Mononuclear cell (primary cell): ENCODE measurements around the gene TEX22. TPM values are rescaled to one million over a fixed set of nuclear protein-coding genes. Genes with fewer than 3 reads are reported as not detected.

Experiments
- H3K27me3 ChIP-seq: 2 replicates; pipeline ENCODE4 v1.6.0; 2011; ENCODE audit warnings: low read length, control low read depth; ENCODE audit not compliant: insufficient read depth
- H3K4me1 ChIP-seq: 2 replicates; pipeline ENCODE4 v1.5.1; 2011; ENCODE audit warnings: mild to moderate bottlenecking, low read length, control low read depth; ENCODE audit not compliant: insufficient read depth
- H3K4me3 ChIP-seq: 2 replicates; pipeline ENCODE4 v1.5.1; 2011; ENCODE audit warnings: mild to moderate bottlenecking, low read length, moderate library complexity
- H3K9me3 ChIP-seq: 2 replicates; pipeline ENCODE4 v1.5.1; 2011; ENCODE audit warnings: low read depth, mild to moderate bottlenecking, control low read depth, low read length
- total RNA-seq: library from RNA; depleted of rRNA; stranded (reverse); fragments of >200 nt; gene quantifications from one replicate; pipeline ENCODE4 v1.2.3, GENCODE V29; 2012

TEX22 gene
- total RNA-seq, 1 donor, result 0.10 TPM

DNA sequence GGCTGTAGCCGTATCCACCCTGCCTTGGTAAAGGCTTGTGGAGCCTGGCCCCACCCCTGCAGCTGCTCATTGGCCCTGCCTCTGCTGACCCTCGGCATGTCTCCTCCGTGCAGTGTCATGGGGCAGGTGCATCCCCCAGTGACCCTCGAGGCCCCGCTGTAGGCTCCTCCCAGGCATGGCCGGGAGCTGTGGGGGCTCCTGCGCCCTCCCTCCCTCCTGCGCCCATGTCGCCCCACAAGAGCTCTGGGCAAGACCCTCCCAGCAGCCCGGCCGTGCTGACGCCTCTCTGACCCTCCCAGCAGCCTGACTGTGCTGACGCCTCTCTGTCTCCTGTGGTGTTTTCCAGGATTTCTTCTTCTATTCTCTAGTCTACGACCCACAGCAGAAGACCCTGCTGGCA, 55.5 kb downstream of the TEX22 start:
- Histone ChIP-seq H3K9me3 (no peaks in the 10 kb centered on the region), H3K4me1 (no peaks in the 10 kb centered on the region), H3K27me3 (no peaks in the 10 kb centered on the region), H3K4me3 (no peak overlapping the region)

DNA sequence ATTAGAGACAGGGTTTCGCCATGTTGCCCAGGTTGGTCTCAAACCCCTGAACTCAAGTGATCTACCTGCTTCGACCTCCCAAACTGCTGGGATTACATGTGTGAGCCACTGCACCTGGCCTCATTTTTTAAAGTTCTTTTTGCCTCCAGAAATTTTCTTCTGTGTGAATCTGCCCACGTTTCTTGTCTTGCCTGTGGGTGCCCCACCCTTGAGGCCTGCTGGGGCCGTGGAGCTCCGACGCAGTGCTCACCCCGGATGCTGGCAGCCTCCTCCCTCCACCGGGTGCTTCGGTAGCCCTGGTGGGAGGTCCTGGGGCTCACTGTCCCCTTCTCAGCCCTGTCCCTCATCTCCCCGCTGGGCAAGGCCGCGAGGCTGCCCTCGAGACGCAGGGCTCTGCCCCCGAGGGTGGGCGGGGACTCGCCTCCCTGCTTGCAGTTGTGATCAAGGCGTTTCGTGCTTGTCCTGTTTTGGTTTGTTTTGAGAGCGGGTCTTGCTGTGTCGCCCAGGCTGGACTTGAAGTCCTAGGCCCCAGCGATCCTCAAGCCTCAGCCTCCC, 56.8 kb downstream of the TEX22 start:
- Histone ChIP-seq H3K4me3 (no peak overlapping the region), H3K4me1 (no peaks in the 10 kb centered on the region), H3K27me3 (no peaks in the 10 kb centered on the region), H3K9me3 (no peaks in the 10 kb centered on the region)

DNA sequence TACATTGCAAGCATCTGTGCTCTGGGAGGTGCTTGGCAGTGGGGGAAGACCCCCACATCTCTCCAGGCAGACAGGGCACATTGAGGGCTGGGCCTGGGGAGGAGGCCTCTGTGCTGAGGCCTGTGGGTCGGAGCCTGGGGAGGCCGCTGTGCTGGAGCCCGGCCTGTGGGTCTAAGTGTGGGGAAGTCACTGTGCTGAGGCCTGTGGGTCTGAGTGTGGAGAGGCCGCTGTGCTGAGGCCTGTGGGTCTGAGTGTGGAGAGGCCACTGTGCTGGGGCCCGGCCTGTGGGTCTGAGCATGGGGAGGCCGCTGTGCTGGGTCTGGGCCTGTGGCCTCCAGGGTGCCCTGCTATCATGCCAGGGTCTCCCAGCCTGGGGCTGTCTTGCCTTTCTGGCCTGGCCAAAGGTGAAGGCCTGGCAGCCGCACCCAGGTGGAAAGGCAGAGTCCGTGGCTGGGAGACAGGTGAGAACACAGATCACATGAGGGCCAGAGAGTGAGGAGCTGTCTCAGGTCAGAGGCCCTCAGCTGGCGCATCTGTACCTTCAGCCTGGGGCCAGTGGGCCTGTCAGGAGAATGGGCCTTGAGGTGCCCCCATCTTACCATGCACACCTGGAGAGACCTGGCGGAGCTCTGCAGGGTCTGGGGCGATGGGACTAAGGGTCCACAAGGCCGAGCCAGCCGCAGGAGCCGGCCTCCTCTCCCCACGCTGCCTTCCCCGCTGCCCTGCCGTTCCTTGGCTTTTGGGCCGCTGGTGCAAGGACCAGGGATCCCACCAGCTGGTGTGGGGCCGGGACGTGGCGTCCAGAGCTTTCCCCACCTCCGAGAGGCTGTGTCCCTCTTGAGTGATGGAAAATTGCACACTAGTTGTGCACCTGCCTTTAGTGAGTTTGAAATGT, 57.7 kb downstream of the TEX22 start:
- Histone ChIP-seq H3K4me1 (no peaks in the 10 kb centered on the region), H3K4me3 (no peak overlapping the region), H3K27me3 (no peaks in the 10 kb centered on the region), H3K9me3 (no peaks in the 10 kb centered on the region)

DNA sequence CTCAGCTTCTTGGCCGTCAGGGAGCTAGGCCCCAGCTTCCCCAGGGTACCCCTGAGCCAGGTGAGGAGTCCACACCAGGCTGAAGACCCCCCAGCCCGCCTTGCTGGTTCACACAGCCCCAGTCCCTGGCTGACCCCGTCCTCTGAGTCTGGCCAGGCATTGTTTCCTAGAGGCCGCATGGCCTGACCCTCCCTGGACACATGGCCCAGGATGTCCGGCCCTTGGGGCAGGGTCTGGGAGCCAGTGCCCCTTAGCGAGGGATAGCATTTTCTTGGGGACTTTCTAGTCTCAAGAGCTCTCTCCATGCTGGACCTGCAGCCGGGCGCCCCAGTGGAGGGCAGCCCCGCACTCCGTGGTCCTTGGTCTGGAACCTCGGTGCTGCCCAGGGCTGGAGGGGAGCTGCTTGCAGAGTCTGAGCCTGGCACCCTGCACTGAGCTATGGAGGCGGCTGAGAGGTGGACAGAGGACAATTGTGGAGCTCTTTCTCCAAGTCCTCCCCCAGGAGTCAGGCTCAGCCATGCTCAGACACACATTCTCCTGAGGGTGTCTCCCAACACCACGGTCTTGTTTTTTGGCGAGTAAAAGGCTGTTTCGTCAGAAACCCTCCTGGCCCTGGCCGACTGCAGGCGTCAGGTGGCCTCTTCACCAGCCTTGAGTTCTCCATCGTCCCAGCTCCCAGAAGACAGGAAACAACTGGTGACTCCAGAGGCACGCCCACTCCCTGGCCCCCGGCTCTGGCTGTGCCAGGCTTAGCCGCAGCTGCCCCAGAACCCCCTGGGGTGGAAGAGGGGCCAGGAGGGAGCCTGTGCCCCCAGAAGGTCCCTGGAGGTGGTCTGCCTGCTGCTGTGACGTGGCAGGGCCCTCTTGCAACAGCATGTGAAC, 58.6 kb downstream of the TEX22 start:
- Histone ChIP-seq H3K4me3 (no peak overlapping the region), H3K9me3 (no peaks in the 10 kb centered on the region), H3K27me3 (no peaks in the 10 kb centered on the region), H3K4me1 (no peaks in the 10 kb centered on the region)

DNA sequence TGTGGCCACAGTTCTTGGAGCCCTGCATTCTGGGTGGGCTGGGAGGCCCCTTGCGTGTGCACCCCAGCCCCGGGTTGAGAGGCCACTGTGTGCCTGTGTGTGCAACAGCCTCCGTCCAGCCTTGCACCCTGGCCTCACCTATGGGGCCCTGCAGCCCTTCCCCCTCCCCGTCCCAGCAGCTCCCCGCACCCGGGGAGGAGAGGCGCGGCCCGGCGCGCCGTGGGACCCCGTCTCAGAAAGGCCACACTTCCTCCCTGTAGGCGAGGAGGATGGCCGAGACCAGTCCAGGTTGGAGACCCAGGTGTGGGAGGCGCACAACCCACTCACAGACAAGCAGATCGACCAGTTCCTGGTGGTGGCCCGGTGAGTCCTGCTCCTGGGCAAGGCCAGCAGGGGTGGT, 59.7 kb downstream of the TEX22 start:
- H3K4me1 ChIP-seq, result no peaks in the 10 kb centered on the region
- no peaks in the 10 kb centered on the region for H3K9me3 ChIP-seq
- no peaks in the 10 kb centered on the region for H3K27me3 ChIP-seq
- H3K4me3 ChIP-seq, result no peak overlapping the region

DNA sequence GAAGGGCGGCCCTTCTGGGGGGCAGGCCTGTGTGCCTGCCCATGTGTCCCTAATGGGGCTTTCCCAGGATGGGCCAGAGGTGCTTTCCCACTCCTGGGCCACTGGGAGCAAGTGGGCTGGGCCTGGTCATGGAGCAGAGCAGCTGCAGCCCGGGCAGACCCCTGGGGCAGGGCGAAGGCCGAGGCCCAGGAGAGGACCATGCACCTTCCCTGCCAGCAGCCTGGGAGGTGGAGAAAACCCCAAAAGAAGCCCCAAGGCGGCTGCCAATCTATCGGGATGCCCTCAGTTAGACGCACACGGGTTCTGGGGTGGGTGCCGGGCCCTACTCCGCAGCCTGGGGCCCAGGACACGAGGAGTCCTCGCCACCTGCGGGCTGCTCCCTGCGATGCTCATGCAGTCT, 60.2 kb downstream of the TEX22 start:
- H3K9me3 ChIP-seq, result no peaks in the 10 kb centered on the region

DNA sequence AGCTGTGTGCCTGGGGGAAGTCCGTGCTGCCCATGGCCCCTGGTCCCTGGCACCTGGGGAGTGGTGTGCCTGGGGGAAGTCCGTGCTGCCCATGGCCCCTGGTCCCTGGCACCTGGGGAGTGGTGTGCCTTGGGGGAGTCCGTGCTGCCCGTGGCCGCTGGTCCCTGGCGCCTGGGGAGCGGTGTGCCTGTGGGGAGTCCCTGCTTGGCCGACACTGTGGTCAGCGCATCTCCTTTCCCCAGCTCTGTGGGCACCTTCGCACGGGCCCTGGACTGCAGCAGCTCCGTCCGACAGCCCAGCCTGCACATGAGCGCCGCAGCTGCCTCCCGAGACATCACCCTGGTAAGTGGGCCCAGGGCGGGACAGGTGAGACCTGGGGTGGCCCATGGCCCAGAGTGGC, 61.8 kb downstream of the TEX22 start:
- Histone ChIP-seq H3K9me3 (no peaks in the 10 kb centered on the region), H3K27me3 (no peaks in the 10 kb centered on the region), H3K4me1 (no peaks in the 10 kb centered on the region), H3K4me3 (no peak overlapping the region)

More for the DNA sequence above, 60.2 kb downstream of the TEX22 start:
- no peak overlapping the region for H3K4me3 ChIP-seq
- H3K4me1 ChIP-seq, result no peaks in the 10 kb centered on the region
- H3K27me3 ChIP-seq, result no peaks in the 10 kb centered on the region

DNA sequence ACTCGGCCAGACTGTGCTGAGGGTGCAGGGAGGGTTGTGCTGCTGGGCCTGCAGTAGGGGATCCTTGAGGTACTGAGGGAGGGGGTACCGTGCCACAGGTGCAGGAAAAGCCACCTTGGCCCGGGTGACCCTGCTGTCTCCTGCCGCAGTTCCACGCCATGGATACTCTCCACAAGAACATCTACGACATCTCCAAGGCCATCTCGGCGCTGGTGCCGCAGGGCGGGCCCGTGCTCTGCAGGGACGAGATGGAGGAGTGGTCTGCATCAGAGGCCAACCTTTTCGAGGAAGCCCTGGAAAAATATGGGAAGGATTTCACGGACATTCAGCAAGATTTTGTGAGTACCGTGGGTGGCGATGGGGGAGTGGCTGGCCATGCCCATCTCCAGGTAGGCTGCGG, 62.3 kb downstream of the TEX22 start:
- Histone ChIP-seq H3K4me3 (no peak overlapping the region), H3K4me1 (no peaks in the 10 kb centered on the region), H3K27me3 (no peaks in the 10 kb centered on the region), H3K9me3 (no peaks in the 10 kb centered on the region)

DNA sequence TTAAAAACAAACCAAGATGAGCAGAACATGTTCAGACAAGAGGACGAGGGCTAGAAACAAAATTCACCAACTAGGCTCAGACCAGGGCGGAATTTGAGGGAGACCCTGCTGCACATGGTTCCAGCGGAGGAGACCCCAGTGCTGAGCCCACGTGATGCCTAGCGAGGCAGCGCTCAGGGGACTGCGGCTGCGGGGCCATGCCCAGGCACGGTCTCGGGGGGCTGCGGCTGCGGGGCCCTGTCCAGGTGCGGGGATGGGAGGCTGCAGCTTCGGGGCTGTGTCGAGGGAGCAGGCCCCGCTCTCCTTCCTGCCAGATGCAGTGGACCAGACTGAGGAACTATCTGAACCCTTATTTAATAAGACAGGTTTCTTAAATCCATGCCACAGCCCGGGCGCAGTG, 63.6 kb downstream of the TEX22 start:
- Histone ChIP-seq H3K4me1 (no peaks in the 10 kb centered on the region), H3K27me3 (no peaks in the 10 kb centered on the region), H3K4me3 (no peak overlapping the region), H3K9me3 (no peaks in the 10 kb centered on the region)

Other genes starting within 250 kb of the TEX22 start
- gene JAG2, start 229.8 kb upstream of the TEX22 start, total RNA-seq, result 0.42 TPM
- gene NUDT14, start 217.2 kb upstream of the TEX22 start, total RNA-seq, result 6.3 TPM
- gene BTBD6, start 150.0 kb upstream of the TEX22 start, total RNA-seq, result 25.4 TPM
- gene BRF1, start 97.5 kb upstream of the TEX22 start, total RNA-seq, result 39.7 TPM
- 27.0 TPM for gene PACS2, start 83.8 kb upstream of the TEX22 start, total RNA-seq
- gene MTA1, start 21.3 kb downstream of the TEX22 start, total RNA-seq, result 33.9 TPM
- gene CRIP2, start 76.3 kb downstream of the TEX22 start, total RNA-seq, result 10.8 TPM
- gene CRIP1, start 88.3 kb downstream of the TEX22 start, total RNA-seq, result 88.2 TPM
- gene TEDC1, start 92.7 kb downstream of the TEX22 start, total RNA-seq, result 19.9 TPM
- 1.5 TPM for gene TMEM121, start 128.0 kb downstream of the TEX22 start, total RNA-seq